GM12892 (cell line): ENCODE data around the gene DNAJB14.

Experiments used
- POLR2A ChIP-seq: IDR thresholded peaks from 2 replicates; pipeline ENCODE4 v1.6.1; 2011; ENCODE audit warnings: low read depth, low read length, control low read depth
- TAF1 ChIP-seq: IDR thresholded peaks from 2 replicates; pipeline ENCODE4 v1.6.1; 2011; ENCODE audit warnings: low read depth, mild to moderate bottlenecking, control low read depth, low read length, borderline replicate concordance

- TF ChIP-seq POLR2A = no peak
- TF ChIP-seq TAF1 = no peak
Measured at GRCh38 chr4:99885687-99886086, 60.7 kb downstream of the DNAJB14 start.
